SH-SY5Y (cell line): ENCODE measurements around the gene CCDC122.

Source experiments
- GATA2 ChIP-seq: IDR thresholded peaks from 2 replicates; pipeline ENCODE4 v1.6.1; 2011; ENCODE audit warnings: mild to moderate bottlenecking, low read depth, low read length
- GATA3 ChIP-seq: IDR thresholded peaks from 2 replicates; pipeline ENCODE4 v1.6.1; 2011; ENCODE audit warnings: low read depth, mild to moderate bottlenecking, low read length, moderate library complexity

- TF ChIP-seq GATA2, result no peak
- TF ChIP-seq GATA3, result no peak
Observed at GRCh38 chr13:43786472-43786765, 93.1 kb downstream of the CCDC122 start.
